GM21367 (cell line): ENCODE results near the gene FAM120B.

ENCODE experiments used
- ATAC-seq: cut with Tn5 transposase; IDR thresholded peaks from one replicate; pipeline ENCODE4 v1.9.1; 2021; ENCODE audit not compliant: unreplicated experiment

FAM120B gene

GRCh38 chr6:170439366-170440361, 133.1 kb downstream of the FAM120B start:
- ATAC-seq = no peak

DNA sequence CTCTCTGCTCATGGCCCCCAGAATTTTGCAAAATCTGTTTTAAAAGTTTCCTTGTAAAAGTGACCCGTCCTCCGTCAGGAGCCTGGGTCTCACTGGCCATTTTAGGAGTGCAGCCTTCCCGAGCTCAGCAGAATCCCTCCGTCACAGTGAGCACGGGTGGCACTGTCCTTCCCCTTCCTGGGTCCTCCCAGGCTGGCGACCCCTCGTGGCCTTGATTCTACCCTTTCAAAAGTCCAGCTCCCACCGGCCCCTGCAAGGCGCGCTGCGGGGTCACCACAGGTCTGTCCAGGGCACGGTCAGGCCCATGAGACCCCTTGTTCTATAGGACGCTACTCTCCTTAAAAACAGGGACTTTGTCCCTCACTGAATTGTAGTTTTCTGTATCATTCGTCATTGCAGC, 133.9 kb downstream of the FAM120B start:
- ATAC-seq = no peak

- no peak for ATAC-seq
Measured at GRCh38 chr6:170441316-170441715, 134.8 kb downstream of the FAM120B start.

DNA sequence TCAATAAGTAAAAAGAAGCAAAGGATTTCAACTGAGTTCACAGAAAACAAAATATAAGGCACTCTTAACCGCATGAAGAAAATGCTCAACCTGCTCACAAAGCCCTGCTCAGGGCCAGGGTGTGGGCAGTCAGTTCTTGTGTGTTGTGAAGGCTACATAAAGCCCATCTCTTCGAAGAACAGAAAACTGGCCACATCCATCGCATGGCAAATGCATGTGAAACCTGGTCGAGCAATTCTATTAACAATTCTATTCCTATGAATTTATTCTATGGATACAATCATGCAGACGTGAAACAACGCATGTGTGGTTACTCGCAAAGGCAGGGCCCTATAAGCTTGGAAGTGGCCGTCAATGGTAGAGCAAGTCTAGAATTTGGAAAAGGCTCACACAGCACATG, 136.0 kb downstream of the FAM120B start:
- no peak for ATAC-seq

DNA sequence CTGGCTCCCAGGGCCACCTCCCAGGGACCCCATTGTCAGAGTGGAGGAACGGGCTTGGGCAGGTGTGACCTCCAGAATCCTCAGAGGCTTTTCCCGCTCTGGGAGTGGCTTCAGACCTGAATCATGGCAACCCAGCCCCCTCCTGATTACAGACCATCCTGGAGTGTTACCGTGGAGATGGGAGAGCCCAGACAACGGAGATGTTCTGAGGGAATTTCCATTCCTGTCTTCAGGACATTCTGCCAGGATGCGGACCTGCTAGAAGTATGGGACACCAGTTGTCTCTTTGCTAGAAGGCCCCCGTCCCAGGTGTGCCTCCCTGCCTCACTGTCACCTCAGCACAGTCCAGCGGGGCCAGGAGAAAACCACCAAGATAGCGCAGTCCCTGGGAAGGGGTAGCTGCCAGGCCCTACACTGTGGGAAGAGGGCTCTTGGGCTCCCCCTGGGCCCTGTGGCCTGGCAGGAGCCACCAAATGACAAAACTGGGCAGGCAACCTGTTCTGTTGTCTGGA, 136.6 kb downstream of the FAM120B start:
- no peak for ATAC-seq

- ATAC-seq = no peak
Measured at GRCh38 chr6:170444056-170444591, 137.6 kb downstream of the FAM120B start.

GRCh38 chr6:170444811-170445211, 138.3 kb downstream of the FAM120B start:
- ATAC-seq = no peak

GRCh38 chr6:170445487-170445886, 138.9 kb downstream of the FAM120B start:
- ATAC-seq = no peak

- ATAC-seq = no peak
Measured at GRCh38 chr6:170445971-170446370, 139.4 kb downstream of the FAM120B start.

DNA sequence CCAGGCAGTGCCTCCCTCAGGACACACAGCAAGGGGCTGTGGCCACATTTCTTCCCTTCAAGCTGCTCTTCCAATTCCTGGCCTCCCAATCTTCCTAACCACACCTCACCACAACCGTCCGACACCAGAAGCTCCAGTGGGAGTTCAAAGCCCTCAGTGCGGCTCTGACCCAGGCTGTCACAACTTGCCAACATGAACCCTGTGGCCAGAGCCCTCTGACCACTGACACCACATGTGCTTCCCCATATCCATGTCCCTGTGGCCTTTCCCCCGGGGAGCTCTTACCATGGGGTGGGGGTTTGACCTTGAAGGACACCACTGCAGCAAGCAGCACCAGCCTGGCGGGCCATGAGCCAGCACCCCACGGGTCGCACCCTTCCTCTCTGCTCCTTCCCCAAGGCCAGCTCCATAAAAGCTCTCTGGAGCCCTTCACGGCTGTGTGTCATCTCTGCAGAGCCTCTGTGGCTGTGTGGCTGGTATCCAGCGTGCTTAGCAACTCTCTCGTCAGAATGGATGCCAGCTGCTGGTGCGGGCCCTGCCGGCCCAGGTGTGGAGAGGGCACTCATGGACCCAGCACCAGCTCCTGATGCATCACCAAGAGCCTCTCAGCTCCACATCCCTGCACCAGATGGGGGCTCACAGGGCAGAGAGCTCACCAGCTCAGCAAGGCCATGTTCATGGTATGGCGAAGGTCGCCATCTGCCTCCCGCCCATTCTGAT, 140.4 kb downstream of the FAM120B start:
- no peak for ATAC-seq

DNA sequence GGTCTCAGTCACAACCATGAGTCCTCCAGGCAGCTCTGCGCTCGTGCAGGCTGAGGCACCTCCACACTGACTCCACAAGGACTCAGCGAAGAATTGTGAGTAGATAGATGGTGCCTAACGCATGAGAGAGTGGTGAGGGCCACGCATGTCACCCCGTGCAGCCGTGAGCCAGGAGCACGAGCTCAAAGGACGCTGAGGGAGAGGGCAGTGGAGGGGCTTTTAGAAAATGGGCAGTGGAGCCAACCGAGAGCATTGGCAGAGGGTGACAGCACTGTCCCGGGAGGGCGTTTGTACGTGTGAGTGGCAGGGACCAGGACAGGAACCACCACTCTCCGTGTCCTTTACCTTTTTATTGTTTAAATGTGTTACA, 141.0 kb downstream of the FAM120B start:
- ATAC-seq = no peak

GRCh38 chr6:170448317-170448716, 141.8 kb downstream of the FAM120B start:
- no peak for ATAC-seq

GRCh38 chr6:170448751-170449630, 142.4 kb downstream of the FAM120B start:
- ATAC-seq = no peak

DNA sequence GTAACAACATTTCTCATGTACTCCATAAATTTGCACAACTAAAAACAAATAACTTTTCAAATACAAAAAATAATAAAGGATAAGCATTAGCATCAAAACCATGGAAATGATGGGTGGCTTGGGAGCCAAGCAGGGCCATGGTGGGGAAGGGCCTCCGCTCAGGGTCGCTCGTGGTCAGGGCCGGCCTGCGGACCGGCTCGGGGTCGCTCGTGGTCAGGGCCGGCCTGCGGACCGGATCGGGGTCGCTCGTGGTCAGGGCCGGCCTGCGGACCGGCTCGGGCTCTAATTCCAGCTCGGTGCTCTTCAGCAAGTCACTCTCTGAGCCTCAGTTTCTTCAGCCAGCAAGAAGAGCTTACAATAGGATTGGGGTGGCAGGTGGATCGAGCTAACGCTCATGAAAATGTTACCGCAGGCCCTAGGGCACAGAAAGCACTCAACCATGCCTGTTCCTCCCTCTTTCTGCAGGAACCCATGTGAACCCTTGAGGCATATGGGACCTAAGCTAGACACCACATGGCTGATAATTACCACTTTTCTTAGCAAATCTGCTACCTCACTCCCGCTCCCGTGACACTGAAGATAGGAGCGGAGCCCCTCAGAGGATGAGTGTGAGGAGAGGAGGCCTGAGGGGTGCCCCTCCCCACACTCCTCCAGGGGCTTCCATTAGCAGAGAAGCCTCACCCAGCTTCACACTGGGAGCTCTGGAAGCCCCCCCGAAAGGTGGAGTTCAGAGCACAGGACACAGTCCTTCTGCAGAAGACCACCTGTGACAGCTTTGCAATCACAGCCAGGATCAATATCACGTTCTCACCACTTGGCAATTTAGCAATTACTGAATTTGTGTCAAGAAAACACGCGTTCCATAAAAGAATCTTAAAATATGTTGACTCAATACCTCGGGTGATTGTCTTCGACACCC, 143.5 kb downstream of the FAM120B start:
- ATAC-seq = no peak

DNA sequence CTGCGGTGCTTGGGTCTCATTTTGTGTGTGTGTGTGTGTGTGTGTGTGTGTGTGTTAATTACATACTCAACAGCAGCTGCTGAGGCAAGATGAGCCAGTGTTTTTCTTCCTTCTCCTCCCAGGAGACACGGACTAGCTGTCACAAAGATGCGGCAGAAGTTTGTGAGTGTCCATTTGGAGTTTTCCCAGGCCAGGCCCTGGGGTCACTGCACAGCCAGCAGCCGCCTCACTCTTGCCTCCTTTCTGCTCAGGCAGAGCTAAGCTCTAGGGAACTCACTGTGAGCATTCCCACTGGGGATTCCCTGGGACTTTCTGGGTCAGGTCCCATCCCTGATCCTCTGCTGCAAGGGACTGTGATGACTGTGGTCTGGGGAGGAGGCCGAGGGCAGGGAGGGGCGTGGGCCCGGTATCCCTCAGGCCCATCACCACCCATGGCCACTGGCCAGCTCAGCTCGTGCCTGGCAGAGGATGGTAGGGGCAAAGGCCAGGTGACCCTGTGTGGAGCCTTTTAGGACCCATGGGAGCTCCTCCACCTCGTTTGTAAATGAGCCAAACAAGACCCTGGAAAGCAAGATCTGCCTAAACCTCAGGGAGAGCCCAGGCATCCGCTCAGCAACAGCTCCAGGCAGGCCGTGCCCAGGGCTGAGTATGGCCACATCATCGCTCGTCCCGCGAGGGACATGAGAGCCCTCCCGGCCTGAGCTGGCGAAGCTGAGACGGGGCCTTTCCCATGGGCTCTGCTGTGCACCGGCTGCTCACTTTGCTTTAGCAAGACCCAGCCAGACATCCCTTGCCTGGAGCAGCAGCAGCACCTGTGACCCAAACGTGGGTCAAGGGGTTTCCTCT, 144.6 kb downstream of the FAM120B start:
- ATAC-seq = no peak

DNA sequence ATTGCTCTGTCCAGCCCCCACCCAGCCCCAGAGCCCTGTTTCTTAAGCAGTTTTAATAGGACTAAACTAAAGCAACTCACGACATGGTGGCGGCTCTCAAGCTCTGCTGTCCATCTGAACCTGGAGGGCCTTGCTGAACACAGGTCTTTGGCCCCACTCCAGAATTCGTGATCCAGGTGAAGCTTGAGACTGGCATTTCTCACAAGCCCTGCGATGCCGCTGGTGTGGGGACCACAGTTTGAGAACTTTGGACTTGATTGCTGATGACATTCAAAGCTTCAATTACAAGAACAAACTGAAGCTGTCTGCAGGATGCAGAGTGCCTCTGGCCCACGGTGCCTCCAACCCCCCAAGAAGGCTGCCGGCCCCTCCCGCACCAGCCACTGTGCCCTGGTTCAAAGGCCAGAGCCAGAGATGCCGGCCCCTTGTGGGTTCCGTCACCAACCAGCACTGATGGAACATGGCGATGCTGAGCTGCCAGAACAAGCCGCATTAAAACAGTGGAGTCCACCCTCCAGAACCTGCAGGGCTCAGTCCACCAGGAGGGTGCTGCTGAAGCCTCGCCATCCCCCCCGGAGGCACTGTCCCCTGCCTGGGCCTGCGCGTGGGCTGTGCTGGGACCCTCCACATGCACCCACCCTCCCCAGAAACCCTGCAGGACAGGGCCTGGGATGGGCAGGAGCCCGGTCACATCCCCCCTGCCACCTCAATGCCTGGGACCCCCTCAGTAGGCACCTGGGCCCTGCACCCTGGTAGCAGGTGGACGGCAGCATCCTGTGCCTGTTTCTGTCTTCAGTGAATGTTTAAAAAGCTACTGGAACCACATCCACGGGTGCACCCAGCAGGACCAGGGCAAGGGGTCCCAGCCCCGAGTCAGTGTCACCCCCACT, 145.4 kb downstream of the FAM120B start:
- ATAC-seq = no peak

- no peak for ATAC-seq
Measured at GRCh38 chr6:170452767-170453545, 146.4 kb downstream of the FAM120B start.
